ENCODE measurements around the gene XKR8. TPM values are rescaled to one million over a fixed set of nuclear protein-coding genes. Genes with fewer than 3 reads are reported as not detected.

XKR8 gene
- total RNA-seq, 2 experiments from 2014 or later: 5.4 to 5.5 TPM

- Histone ChIP-seq H3K4me3 (ENCODE audit: low read length) (no peak overlapping the region), H3K27ac (ENCODE audit: low read depth in 1 of 2, low read length in 2 of 2) (peak overlapping the region in 1 of 2 donors; percentile 20), H3K27me3 (ENCODE audit: control insufficient read depth in 1 of 2, insufficient read depth in 2 of 2, low read length in 2 of 2) (peaks cover 0 to under 1% of the 10 kb centered on the region in 2 experiments), H3K9me3 (ENCODE audit: control insufficient read depth in 1 of 2, insufficient read depth in 1 of 2, low read length in 2 of 2) (no peaks in the 10 kb centered on the region), H3K36me3 (ENCODE audit: insufficient read depth, low read length) (no peaks in the 10 kb centered on the region), H3K4me1 (ENCODE audit: insufficient read depth, low read length) (peaks cover 45% of the 10 kb centered on the region)
- TF ChIP-seq CTCF (IDR thresholded peaks at IDR 0.05): peak; percentile 79
- POLR2A ChIA-PET: interaction anchor here (1.0 to 1.9 kb wide), 2 partner anchors 19 to 110 kb away, joined by 3 to 8 read pairs; partner anchors contain the start of genes PPP1R8 and XKR8
- Mint-ChIP-seq H3K9me3 (no peaks in the 10 kb centered on the region), H3K27ac (peak overlapping the region; percentile 38), H3K4me1 (ENCODE audit: low read depth) (peaks cover 29% of the 10 kb centered on the region), H3K36me3 (ENCODE audit: low read depth) (no peaks in the 10 kb centered on the region), H3K27me3 (peaks cover 6% of the 10 kb centered on the region), H3K4me3 (no peak overlapping the region)
- ATAC-seq (ENCODE audit: poor library complexity): peak; percentile 90
- CTCF ChIA-PET: interaction anchor here (0.6 to 1.7 kb wide), 7 partner anchors 11 to 117 kb away, joined by 3 to 10 read pairs (median 3); partner anchors contain the start of gene XKR8
- DNase-seq: peak; percentile 63 to 90 (median 74)
- intact Hi-C loops (cut with DNase I, micrococcal nuclease): loop anchor here (1.0 to 5.0 kb wide), 3 partner anchors 39 to 269 kb away; no protein-coding TSS in a partner anchor
These were observed 19.5 kb upstream of the XKR8 start for GRCh38 chr1:27940297-27940696.

- Mint-ChIP-seq H3K27me3 (no peaks in the 10 kb centered on the region), H3K36me3 (ENCODE audit: low read depth) (no peaks in the 10 kb centered on the region), H3K27ac (peak overlapping the region; percentile 38), H3K4me1 (ENCODE audit: low read depth) (peaks cover 28% of the 10 kb centered on the region), H3K9me3 (no peaks in the 10 kb centered on the region), H3K4me3 (no peak overlapping the region)
- H3K27me3 ChIP-seq (ENCODE audit: control insufficient read depth in 1 of 2, insufficient read depth in 2 of 2, low read length in 2 of 2): no peaks in the 10 kb centered on the region
- ChIA-PET POLR2A (interaction anchor here (1.0 kb wide), 1 partner anchor 111 kb away, joined by 3 read pairs; the partner anchor contains the start of gene PPP1R8), CTCF (interaction anchor here (0.6 to 1.7 kb wide), 9 partner anchors 10 to 116 kb away, joined by 3 to 10 read pairs (median 3); partner anchors contain the start of gene XKR8)
- H3K4me3 ChIP-seq (ENCODE audit: low read length): no peak overlapping the region
- ATAC-seq (ENCODE audit: poor library complexity) (no peak), DNase-seq (no peak)
- H3K36me3 ChIP-seq (ENCODE audit: insufficient read depth, low read length): no peaks in the 10 kb centered on the region
- intact Hi-C loops (cut with DNase I, micrococcal nuclease): loop anchor here (1.0 to 5.0 kb wide), 3 partner anchors 38 to 268 kb away; no protein-coding TSS in a partner anchor
- H3K9me3 ChIP-seq (ENCODE audit: control insufficient read depth in 1 of 2, insufficient read depth in 1 of 2, low read length in 2 of 2): no peaks in the 10 kb centered on the region
- H3K27ac ChIP-seq (ENCODE audit: low read depth in 1 of 2, low read length in 2 of 2): no peak overlapping the region
- H3K4me1 ChIP-seq (ENCODE audit: insufficient read depth, low read length): peaks cover 44% of the 10 kb centered on the region
- no peak for TF ChIP-seq CTCF (IDR thresholded peaks at IDR 0.05)
These were observed 18.8 kb upstream of the XKR8 start for GRCh38 chr1:27940870-27941560.

GRCh38 chr1:27941671-27942540, 17.9 kb upstream of the XKR8 start:
- Histone ChIP-seq H3K4me3 (ENCODE audit: low read length) (no peak overlapping the region), H3K4me1 (ENCODE audit: insufficient read depth, low read length) (peaks cover 44% of the 10 kb centered on the region), H3K27me3 (ENCODE audit: control insufficient read depth in 1 of 2, insufficient read depth in 2 of 2, low read length in 2 of 2) (no peaks in the 10 kb centered on the region), H3K9me3 (ENCODE audit: control insufficient read depth in 1 of 2, insufficient read depth in 1 of 2, low read length in 2 of 2) (no peaks in the 10 kb centered on the region), H3K27ac (ENCODE audit: low read depth in 1 of 2, low read length in 2 of 2) (no peak overlapping the region), H3K36me3 (ENCODE audit: insufficient read depth, low read length) (no peaks in the 10 kb centered on the region)
- peak overlapping the region; percentile 38 for H3K27ac Mint-ChIP-seq
- ChIA-PET POLR2A (interaction anchor here (0.5 to 1.0 kb wide), 2 partner anchors 18 to 271 kb away, joined by 3 to 4 read pairs; partner anchors contain the start of gene XKR8), CTCF (interaction anchor here (1.0 kb wide), 2 partner anchors 38 to 84 kb away, joined by 3 read pairs; no protein-coding TSS in a partner anchor)
- no peak overlapping the region for H3K4me3 Mint-ChIP-seq
- no peak for TF ChIP-seq CTCF (IDR thresholded peaks at IDR 0.05)
- DNase-seq (no peak), ATAC-seq (ENCODE audit: poor library complexity) (no peak)
- no peaks in the 10 kb centered on the region for H3K27me3 Mint-ChIP-seq
- intact Hi-C loops (cut with DNase I, micrococcal nuclease): loop anchor here in 1 of 2 experiments (5.0 kb wide), 1 partner anchor 265 kb away; no protein-coding TSS in a partner anchor
- no peaks in the 10 kb centered on the region for H3K36me3 Mint-ChIP-seq (ENCODE audit: low read depth)
- H3K9me3 Mint-ChIP-seq: no peaks in the 10 kb centered on the region
- H3K4me1 Mint-ChIP-seq (ENCODE audit: low read depth): peaks cover 28% of the 10 kb centered on the region
